Measurements from ENCODE around the gene CBL.

The CBL gene

DNA sequence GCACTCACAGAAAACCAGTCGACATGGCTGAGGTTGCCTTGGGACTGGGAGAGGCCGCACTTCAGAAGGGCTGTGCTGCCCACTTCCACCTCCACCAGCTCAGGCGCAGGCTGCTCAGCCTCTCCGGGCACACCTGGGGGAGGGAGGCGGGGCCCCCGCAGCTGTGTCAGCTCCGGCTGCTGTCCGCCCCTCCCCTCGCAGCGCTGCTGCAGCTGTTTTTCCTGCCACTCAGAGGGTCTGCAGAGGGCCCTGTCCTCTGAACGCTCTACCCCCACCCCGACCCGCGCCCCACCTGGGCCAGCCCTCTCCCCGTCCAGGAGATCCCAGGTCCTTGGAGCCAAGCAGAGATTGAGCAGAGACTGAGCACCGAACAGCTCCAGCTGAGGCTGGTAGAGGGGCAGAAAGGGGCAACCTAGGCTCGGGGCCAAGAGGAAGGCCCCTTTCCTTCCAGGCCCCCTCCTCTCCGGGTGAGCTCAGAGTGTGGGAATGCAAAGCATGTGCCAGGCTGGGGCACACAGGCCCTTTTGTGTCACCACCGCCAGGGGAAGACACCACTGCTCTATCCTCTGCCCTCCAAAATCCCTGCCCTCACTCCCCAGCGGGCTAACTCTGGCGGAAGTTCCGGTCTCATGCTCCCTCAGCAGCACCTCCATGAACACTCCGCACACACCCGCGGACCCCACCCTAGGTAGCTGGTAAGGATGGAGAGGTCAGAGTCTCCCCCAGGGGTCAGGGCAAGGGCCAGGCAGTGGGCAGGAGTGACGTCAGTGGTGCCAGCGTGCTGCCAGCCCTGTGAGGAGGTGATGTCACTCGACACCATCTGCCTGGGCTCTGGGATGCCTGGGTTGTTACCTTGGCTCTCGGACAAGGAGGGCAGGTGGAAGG lies 109.2 kb downstream of the CBL start:
- peak; percentile 78 for DNase-seq

DNA sequence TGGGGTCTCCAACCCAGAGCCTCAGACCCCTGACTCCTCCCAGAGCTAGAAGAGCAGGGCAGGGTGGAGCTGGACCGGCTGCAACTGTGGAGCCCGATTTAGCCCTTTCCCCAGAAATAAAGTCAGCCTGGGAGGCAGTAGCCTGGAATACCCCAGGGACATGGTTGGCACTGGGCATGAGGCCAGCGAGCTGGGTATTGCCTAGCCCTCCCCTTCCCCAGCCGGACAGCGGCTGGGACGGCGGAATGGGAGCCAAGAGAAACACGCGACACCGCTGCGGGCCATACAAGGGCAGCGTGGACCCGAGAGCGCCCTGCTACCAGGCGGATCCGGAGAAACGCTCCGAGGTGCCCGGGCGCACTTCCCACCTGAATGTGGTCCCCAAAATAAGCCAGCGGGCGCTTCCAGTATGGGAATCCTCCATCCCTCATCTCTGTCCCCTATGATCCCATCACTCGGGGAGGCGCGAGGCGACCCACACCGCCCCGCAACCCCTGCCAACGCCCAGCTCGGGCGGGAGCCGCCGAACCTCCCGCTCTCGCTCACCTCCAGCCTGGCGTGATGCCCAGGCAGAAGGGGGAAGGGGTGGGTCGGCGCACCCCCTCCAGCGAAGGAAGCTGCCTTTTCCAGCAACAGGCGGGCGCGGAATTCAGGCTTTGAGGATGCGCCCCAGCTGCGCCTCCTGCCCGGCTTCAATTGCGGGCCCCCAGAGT lies 110.0 kb downstream of the CBL start:
- DNase-seq, result peak; percentile 65

DNA sequence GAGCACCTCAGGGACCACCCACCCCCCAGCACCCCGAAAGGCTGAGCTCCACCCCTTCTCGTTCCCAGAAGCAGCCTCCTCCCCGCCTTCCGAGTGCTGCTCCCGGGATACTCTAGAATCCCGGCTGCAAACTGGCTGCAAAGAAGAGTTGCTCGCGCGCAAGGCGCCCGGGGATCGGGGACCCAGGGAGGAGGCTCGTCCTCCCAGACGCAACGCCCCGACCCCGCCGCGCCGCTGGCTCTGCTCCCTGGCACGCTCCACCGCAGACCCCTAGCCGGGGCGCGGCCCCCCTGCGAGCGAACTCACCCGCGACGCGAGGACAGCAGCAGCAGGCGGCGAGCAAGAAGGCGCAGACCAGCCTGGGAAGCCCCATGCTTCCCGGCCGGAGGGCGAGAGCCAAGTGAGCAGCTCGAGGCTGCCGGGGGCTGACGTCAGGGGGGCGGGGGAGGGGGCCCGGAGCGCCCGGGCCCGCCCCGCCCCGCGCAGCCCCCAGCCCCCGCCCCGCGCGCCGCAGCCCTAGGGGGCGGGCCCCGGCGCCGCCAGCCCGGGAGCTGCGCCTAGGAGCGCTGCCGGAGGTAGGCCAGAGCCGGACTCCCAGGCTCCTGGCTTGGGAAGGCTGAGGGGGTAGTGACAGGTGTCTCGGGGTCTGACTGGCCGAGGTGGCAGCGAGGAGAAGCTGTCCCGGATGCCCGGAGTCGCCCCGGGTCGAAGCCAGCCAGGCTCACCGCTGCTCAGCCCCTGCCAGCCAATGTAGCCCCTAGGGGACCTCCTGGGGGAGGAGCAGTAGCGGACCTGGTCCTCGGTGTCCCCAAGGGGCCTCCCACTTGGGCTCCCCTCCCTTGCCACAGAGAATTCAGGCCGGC lies 110.8 kb downstream of the CBL start, which contains the start of gene MCAM:
TSS of gene MCAM (minus strand) at position 402 of the 863 bp plus-strand sequence. CDS start at position 373, 29 bp downstream.
- peak; percentile 64 for DNase-seq

DNA sequence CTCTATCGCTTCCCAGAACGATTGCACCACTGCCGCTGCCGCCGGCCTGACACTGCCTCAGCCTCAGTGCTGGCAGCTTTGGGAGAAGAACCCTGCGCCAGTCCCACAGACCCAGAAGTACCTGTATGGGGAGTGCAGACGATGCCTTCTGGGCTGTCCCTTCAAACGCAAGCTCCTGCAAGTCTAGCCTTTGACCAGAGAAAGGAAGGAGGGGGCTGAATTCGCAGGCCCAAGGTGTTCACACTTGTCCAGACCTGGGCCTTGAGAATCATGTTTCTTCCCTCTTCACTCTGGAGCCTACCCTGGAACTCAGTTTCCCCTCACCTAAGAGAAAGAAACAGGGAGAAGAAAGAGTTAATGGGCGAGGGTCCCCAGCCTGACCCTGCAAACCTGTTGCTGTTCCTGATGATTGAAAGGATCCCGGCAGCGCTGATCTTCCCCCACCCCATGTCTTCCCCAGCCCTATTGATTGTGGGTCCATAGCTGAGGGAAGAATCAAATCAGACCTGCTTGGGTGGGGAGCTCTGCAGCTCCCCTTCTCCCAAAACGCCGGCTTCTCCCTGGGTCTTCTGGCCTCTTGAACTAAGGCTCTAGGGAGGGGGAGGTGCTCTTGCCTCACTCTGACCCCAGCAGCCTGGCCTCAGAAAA lies 111.6 kb downstream of the CBL start:
- DNase-seq, result no peak

DNA sequence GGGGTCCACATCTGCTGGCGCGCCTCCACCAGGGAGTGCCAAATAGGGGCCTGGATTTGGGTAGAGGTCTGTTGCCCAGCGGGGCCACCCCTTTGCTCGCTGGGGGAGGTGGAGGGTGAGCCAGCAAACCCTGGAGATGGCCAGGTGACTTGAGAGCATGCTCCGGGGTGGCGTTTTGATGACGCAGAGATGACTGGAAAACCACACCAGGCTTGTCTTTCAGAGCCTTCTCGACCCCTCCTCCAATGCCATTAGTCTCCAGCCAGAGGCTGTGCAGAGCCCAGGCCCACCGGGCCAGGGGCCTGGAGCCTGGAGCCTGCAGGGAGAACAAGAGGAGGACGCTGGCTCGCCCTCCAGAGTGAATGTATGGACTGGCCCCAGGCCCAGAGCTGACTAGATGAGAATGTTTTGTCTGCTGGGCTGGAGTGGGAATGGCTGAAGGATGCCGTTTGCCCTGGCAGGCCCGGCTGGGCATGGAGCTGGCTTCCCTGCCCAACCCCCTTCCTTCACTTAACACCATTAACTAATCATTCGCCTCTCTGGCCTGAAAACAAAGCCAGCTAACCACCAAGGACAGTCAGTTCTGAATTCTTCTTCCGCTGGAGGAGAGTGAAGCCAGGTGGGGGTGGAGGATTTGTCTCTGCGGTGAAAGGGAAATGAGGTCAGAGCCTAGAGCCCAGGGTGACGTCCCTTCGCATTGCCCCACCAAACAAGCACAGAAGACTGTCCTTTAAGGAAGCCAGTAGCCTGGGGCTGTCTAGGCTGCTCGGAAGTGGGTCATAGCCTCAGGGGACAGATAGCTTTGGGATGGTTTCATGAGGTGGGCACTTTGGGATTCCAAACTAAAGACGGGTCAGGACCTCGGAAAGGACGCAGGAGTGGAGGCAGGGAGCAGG lies 112.3 kb downstream of the CBL start:
- DNase-seq, result no peak

DNA sequence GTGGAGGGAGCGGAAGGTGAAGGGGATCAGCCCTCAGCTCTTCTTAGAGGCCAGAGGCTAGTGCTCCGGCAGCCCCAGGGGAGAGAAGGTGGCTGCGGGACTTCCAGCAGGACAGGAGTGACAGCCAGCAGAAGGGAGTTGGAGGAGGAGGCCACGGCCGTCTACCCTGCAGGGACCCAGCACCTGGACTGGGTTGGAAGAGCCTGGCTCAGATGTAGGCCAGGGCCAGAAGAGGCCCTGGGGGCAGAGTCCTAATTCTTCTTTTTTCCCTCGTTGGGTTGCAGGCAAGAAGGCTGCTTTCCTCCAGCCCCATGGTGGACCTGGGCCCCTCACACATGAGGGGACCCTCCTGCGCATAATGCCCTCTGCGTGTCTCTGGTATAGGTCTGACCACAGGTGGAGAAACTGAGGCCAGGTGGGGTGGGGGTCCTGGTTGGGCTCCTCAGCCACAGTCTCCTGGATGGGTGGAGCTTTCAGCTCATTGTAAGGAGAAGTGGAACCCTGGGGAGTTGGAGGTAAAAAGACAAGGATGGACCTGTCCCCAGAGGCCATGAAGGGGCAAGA lies 113.1 kb downstream of the CBL start:
- DNase-seq, result no peak

DNA sequence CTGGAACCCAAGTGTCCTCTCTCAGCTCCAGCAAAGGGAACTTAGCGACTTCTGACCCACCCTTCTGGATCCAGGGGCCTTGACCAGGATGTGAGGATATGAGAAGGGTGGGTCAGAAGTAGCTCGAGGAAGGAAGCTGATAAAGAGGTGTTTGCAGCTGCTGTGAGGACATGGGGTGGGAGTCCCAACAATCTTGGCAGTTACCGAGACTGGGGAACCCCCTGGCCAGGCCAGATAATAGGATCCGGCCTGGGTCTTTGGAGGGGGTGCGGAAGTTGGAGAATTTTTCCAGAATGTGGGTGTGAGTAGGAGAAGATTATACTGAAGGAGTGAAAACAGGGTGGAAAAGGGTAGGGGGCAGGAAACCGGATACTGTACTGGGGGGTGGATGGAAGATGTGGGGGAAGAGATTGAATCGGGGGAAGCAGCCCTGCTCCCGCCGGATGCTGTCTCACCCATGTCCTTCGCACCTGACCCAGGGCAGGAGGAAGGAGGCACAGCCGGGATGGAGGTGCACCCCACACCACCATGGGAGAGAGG lies 113.6 kb downstream of the CBL start:
- DNase-seq, result no peak

DNA sequence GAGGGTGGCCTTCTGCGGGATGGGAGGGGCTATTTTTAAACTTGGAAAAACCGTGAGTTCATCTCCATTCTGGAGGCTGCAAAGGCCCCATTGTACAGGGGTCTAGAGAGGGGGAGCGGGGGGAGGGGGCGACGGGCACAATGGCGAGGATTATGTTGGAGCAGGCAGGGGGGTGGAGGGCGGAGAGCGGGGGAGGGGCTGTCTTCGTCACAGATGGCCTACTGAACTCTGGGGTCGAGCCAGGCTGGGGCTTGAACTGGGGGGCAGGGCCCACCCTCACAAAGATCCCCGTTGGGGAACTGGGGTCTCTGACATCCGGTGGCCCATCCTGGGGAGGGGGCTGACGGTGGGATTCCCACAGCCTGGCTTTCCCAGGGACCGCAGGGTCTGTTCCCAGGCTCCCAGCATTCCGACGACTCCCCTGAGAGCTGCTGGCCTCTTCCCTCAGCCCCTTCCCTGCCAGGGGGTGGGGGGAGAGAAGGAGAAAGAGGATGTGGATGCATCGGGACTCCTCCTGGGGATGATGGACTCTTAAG lies 114.2 kb downstream of the CBL start:
- no peak for DNase-seq

DNA sequence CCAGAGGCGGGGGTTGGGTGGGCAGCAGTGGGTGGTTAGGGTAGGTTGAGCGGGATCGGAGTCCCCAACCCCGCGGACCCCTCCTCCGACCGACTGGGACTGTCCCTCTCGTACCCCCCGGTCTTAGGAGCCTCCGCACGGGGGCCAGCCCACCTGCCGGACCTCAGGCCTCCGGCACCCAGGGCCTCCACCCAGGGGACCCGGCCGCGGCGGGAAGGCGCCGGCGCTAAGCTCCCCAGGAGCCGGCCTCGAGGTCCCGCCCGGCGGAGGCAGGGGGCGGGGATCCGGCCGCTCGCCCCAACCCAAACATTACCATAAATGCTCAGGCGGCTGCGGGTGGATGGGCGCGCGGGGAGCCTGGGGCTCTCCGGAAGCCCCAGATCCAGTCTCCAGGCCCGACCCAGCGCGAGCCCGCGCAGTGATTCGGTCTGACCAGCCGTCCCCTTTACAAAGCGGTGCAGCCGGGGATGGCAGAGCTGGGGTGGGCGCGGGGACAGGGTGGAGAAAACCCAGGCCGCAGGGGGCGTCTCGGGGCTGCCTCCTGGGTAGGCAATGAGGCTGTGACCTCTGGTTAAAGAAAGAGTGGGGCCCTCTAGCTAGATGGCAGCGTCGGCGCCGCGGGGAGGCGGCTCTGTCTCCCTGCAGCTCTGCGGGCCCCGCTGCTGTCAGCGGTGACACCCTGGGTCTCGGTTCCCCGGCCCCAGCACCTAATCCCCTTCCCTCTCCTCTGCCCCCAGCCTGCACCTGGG lies 114.8 kb downstream of the CBL start:
- no peak for DNase-seq

DNA sequence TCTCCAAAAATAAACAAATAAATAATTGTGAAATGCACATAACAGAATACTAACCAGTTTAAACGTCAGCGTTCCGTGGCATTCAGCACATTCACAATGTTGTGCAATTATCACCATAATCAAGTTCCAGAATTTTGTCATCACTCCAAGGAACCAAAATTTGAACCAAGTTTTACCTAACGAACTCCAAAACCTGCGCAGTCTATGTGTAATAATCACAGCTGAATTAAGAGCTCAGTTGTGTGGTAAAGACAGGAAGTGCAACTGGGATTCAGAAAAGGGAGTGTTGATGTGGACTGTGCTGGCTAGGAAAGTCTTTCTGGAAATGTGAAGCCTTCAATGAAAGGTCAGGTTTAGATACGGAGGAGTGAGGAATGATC lies 116.2 kb downstream of the CBL start:
- no peak for DNase-seq

DNA sequence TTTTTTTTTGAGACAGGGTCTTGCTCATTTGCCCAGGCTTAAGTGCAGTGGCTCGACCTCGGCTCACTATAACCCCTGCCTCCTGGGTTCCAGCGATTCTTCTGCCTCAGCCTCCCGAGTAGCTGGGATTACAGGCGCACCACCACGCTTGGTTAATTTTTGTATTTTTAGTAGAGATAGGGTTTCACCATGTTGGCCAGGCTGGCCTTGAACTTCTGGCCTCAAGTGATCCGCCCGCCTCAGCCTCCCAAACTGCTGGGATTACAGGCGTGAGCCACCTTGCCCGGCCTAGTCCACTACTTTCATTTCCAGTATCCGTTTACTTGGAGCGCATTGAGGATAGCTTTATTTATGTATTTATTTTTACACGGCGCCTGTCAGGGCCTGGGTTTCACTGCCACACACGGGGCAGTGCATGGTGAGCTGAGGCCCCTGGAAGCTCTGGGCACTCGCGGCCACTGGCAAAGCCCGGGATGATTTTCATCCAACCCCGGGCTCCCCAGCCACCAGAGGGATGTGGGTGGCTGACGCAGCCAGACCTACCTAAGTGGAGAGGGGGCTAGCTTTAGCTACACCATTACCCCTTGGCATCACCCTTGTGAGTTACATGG lies 116.9 kb downstream of the CBL start:
- DNase-seq, result no peak

DNA sequence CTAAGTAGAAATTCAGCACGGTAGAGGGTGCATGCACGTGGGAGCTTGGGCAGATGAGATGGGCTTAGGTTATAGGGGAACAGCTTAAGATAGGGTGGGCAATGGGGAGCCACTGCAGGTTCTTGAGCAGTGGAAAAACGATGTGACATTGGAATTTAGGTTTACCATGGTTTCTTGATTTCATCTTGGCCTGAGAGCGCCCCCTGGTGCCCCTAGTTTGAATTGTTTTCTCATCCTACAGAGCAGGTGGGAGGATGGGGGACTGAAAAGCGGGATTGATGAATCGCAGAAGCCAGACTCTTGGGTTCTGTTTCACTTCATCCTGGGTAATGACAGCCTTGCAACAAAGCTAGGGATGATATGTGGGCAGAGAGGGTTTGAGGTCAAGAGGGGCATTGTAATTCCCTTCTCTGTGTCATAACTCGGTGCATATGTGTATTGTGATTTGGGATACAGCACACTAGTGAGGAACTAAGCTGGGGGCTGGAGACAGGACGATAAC lies 117.4 kb downstream of the CBL start:
- peak; percentile 92 for DNase-seq

DNA sequence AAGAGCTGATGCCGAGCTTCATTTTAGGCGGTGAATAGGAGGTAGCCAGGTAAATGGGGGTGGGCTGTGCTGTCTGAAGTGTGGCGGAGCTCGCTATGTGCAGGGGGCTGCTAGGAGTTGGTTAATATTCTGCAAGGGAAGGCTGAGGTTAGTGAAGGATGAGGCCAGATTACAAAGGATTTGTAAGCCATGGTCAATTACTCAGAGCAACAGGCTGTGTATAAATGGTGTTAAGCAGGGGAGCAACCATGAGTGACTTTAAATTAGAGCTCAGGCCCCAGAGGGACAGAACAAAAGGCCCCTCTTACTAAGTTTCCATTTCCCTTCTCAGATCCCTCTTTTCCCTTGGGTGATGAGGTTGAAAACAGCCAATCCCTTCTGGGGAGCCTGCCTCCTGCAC lies 118.0 kb downstream of the CBL start:
- no peak for DNase-seq

DNA sequence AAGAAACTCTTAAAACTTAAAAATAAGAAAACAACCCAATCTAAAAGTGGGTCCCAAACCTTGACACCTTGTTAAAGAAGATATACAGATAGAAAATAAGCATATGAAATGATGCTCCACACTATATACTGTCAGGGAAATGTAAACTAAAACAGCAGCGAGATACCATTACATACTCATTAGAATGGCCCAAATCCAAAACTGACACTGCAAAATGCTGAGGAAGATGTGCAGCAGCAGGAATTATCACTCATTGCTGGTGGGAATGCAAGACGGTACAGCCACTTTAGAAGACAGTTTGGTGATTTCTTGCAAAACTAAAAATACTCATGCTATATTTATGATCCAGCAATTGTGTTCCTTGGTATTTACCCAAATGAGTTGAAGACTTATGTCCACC lies 123.2 kb downstream of the CBL start:
- no peak for DNase-seq

DNA sequence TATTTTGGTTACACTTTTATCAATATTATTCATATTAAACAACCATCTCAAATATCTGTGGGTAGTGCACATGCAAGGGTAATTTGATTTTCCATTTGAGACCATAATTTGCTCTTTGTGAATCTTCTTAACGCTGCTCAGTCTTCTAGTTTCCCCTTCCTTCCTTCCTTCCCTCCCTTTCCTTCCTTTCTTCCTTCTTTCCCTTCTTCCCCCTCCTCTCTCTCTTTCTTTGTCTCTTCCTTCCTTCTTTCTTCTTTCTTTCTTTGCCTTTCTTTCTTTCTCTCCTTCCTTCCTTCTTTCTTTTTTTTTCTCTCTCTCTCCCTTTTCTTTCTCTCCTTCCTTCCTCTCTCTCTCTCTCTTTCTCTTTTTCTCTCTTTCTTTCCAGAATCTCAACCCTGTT lies 124.1 kb downstream of the CBL start:
- DNase-seq, result no peak

DNA sequence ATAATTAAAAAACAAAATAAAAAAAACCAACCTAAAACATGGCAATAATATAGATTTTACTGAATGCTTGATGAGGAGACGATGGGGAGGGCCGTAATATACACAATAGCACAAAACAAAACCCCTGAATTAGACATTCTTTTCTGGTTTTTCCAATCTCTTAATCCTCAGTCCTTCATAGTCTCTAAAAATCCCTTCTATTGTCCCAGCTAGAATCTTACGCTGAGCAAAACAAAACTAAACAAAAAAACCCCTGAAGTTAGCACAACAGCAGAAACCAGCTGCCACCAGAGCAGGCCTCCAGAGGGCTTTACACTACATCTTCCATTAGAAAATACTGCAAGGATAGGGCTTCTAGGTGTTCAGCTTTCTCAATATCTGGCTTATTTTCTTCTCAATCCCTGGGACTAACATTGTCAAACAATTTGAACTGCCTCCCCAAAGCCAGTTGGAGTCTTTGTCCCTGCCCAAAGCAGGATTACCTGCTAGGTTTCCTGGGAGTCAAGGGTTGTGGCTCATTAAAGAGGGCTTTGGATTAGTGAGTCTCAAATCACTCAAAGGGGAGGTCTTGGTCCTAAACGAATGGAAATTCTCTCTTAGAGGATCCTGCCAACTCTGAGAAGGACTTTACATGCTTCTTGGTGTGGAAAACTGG lies 126.1 kb downstream of the CBL start:
- DNase-seq, result no peak

DNA sequence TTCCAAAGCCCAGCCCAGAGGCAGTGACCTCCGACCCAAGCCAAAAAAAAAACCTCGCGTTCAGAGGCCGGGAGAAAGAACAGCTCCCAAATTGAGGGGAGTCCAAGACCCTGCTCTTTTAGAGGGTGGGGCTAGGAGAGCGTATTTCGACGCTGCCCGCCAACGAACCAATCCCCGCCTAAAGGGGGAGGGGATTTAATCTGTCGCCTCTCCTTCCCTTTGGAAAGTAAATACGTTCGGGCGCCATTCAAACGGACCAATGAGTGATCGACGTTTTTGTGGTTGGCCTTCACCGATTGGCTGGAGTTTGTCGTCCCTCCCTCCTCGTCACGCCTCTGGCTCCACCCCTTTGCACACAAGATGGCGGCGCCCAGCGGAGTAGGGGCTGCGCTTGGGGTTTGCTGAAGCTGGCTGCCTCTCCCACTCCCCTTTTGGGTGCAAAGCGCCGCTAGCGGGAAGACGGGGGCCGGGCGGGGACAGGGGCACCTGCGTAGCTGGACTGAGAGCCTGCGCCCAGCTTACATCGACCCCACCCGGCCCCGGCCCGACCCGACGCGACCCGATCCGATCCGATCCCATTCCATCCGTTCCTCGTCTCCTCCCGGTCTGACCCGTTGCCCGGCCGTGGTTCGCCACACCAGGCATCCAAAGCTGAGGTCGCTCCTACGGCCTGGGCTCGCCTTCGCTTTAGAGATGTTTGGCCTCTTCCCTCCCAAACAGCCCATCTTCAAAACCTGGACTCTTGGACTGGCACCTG lies 128.2 kb downstream of the CBL start, which contains the start of gene RNF26:
TSS of gene RNF26 (plus strand) at position 354 of the 757 bp plus-strand sequence. CDS start 596 bp downstream, outside the sequence.
- peak; percentile 94 for DNase-seq
